PFSK-1 (cell line): ENCODE results near the gene CCDC121.

Experiments
- FOXP2 ChIP-seq: optimal IDR thresholded peaks from 2 replicates; pipeline ENCODE3; 2011; ENCODE audit warnings: borderline replicate concordance, control low read depth, inconsistent platforms; ENCODE audit not compliant: insufficient read depth; ENCODE audit errors: extremely low read length, extremely low read depth
- POLR2AphosphoS5 ChIP-seq: IDR thresholded peaks from 2 replicates; pipeline ENCODE4 v1.6.1; 2012; ENCODE audit warnings: low read depth, mild to moderate bottlenecking, control low read depth, low read length, moderate library complexity
- REST ChIP-seq, 2 experiments: IDR thresholded peaks; 2 replicates each; pipeline versions ENCODE4 v1.6.1 to v1.8.0; 2011 to 2012; ENCODE audit warnings: low read depth in 2 of 2, low read length in 2 of 2, control low read depth in 1 of 2, inconsistent platforms in 1 of 2, mild to moderate bottlenecking in 1 of 2, moderate library complexity in 1 of 2; ENCODE audit not compliant: insufficient read depth in 1 of 2
- SIN3A ChIP-seq: IDR thresholded peaks from 2 replicates; pipeline ENCODE4 v1.6.1; 2012; ENCODE audit warnings: mild to moderate bottlenecking, low read length, moderate library complexity, borderline replicate concordance; ENCODE audit not compliant: insufficient read depth
- TAF1 ChIP-seq: IDR thresholded peaks from 2 replicates; pipeline ENCODE4 v1.6.1; 2012; ENCODE audit warnings: low read length, control low read depth, borderline replicate concordance; ENCODE audit not compliant: insufficient read depth

Gene CCDC121

GRCh38 chr2:27664622-27665363, 36.0 kb upstream of the CCDC121 start:
- TF ChIP-seq SIN3A: no peak
- TF ChIP-seq TAF1: no peak
- no peak for TF ChIP-seq FOXP2
- TF ChIP-seq POLR2AphosphoS5: no peak
- TF ChIP-seq REST (IDR thresholded peaks at IDR 0.05; ENCODE audit: insufficient read depth in 1 of 2, low read depth in 2 of 2, low read length in 2 of 2): no peak

GRCh38 chr2:27664154-27664574, 35.4 kb upstream of the CCDC121 start:
- TF ChIP-seq TAF1: no peak
- no peak for TF ChIP-seq FOXP2
- no peak for TF ChIP-seq REST (IDR thresholded peaks at IDR 0.05; ENCODE audit: insufficient read depth in 1 of 2, low read depth in 2 of 2, low read length in 2 of 2)
- no peak for TF ChIP-seq SIN3A
- TF ChIP-seq POLR2AphosphoS5: no peak

GRCh38 chr2:27663285-27664153, 34.7 kb upstream of the CCDC121 start, which contains the start of the genes SLC4A1AP and SUPT7L:
TSS of gene SLC4A1AP (plus strand) at chr2:27663889. CDS start at chr2:27663915, 26 bp downstream.
TSS of gene SUPT7L (minus strand) at chr2:27663614. CDS start at chr2:27662192, 1,422 bp downstream.
- TF ChIP-seq FOXP2 (peak; percentile 54), REST (IDR thresholded peaks at IDR 0.05; ENCODE audit: insufficient read depth in 1 of 2, low read depth in 2 of 2, low read length in 2 of 2) (no peak), TAF1 (peak; percentile 93), SIN3A (no peak; the same call in 1 of the 2 replicates), POLR2AphosphoS5 (peak; percentile 49)

GRCh38 chr2:27661371-27661770, 32.6 kb upstream of the CCDC121 start:
- no peak for TF ChIP-seq SIN3A
- no peak for TF ChIP-seq FOXP2
- no peak for TF ChIP-seq TAF1
- no peak for TF ChIP-seq POLR2AphosphoS5
- no peak for TF ChIP-seq REST (IDR thresholded peaks at IDR 0.05; ENCODE audit: insufficient read depth in 1 of 2, low read depth in 2 of 2, low read length in 2 of 2)
